Measurements from ENCODE around the gene PRAC1. TPM values are rescaled to one million over a fixed set of nuclear protein-coding genes. Genes with fewer than 3 reads are reported as not detected.

Gene PRAC1
- total and polyA plus RNA-seq, 8 donors: not detected

DNA sequence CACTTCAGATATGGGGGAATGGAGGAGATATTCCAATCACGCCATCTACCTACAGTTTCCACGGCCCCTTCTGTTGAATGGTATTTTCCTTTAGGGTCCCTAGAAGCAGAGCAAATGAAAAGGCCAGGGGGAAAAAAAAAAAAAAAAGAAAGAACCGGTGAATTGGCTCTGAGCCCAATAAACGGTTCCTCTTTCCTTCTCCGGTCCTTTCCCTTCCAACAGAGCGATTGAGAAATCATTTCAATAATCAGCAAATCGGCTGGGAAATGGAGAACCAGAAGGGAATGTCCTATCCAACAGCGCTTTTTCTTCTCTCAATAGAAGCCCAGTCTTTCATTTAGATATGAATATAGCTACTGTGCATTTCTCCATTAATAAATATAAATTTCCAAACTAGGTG is 33.0 kb upstream of the PRAC1 start:
- Histone ChIP-seq H3K4me3 (no peak overlapping the region), H3K27ac (no peak overlapping the region), H3K9me3 (no peaks in the 10 kb centered on the region), H3K36me3 (no peaks in the 10 kb centered on the region), H3K4me1 (peaks cover 0 to 17% of the 10 kb centered on the region in 2 donors), H3K27me3 (peaks cover 78 to 100% of the 10 kb centered on the region in 2 donors)
- intact Hi-C loops (cut with DNase I): no loop called here
- ATAC-seq (no peak), DNase-seq (no peak)
- TF ChIP-seq CTCF (IDR thresholded peaks at IDR 0.05): no peak

GRCh38 chr17:48754500-48755261 is 32.4 kb upstream of the PRAC1 start:
- H3K4me3 ChIP-seq: no peak overlapping the region
- peaks cover 0 to 17% of the 10 kb centered on the region in 2 donors for H3K4me1 ChIP-seq
- H3K9me3 ChIP-seq: no peaks in the 10 kb centered on the region
- TF ChIP-seq CTCF (IDR thresholded peaks at IDR 0.05): no peak
- peaks cover 85 to 100% of the 10 kb centered on the region in 2 donors for H3K27me3 ChIP-seq
- intact Hi-C loops (cut with DNase I): no loop called here
- ATAC-seq (no peak), DNase-seq (no peak)
- no peaks in the 10 kb centered on the region for H3K36me3 ChIP-seq
- no peak overlapping the region for H3K27ac ChIP-seq

GRCh38 chr17:48753794-48754499 is 31.6 kb upstream of the PRAC1 start:
- H3K4me1 ChIP-seq: peaks cover 0 to 17% of the 10 kb centered on the region in 2 donors
- no peak for ATAC-seq
- peaks cover 87 to 100% of the 10 kb centered on the region in 2 donors for H3K27me3 ChIP-seq
- no peak for TF ChIP-seq CTCF (IDR thresholded peaks at IDR 0.05)
- no peak overlapping the region for H3K27ac ChIP-seq
- DNase-seq: no peak
- no peaks in the 10 kb centered on the region for H3K36me3 ChIP-seq
- no peak overlapping the region for H3K4me3 ChIP-seq
- intact Hi-C loops (cut with DNase I): no loop called here
- H3K9me3 ChIP-seq: no peaks in the 10 kb centered on the region

- DNase-seq (no peak), ATAC-seq (no peak)
- no peak for TF ChIP-seq CTCF (IDR thresholded peaks at IDR 0.05)
- H3K9me3 ChIP-seq: no peaks in the 10 kb centered on the region
- no peak overlapping the region for H3K4me3 ChIP-seq
- H3K27ac ChIP-seq: no peak overlapping the region
- no peaks in the 10 kb centered on the region for H3K36me3 ChIP-seq
- peaks cover 93 to 100% of the 10 kb centered on the region in 2 donors for H3K27me3 ChIP-seq
- peaks cover 0 to 17% of the 10 kb centered on the region in 2 donors for H3K4me1 ChIP-seq
- intact Hi-C loops (cut with DNase I): no loop called here
Observed at GRCh38 chr17:48752399-48753288, 30.3 kb upstream of the PRAC1 start.
